Measurements from ENCODE around the gene CDK17. TPM values are rescaled to one million over a fixed set of nuclear protein-coding genes. Genes with fewer than 3 reads are reported as not detected.
"Not testable (repeated sequence)": the region's sequence is repeated elsewhere in the genome, so short reads cannot be mapped to it uniquely, and the experiment has no call there.

CDK17 gene
- total RNA-seq, 2 donors from 2014 or later, result 20.6 to 21.0 TPM

- ATAC-seq, result no peak
- DNase-seq, result no peak
- intact Hi-C loops (cut with DNase I, micrococcal nuclease), result loop anchor here in 1 of 2 donors (5.0 kb wide), 1 partner anchor 166 kb away; no protein-coding TSS in a partner anchor
These were observed 1.7 kb downstream of the CDK17 start for GRCh38 chr12:96398424-96399119.

GRCh38 chr12:96397756-96398423 is 2.3 kb downstream of the CDK17 start:
- intact Hi-C loops (cut with DNase I, micrococcal nuclease), result loop anchor here in 1 of 2 donors (5.0 kb wide), 1 partner anchor 166 kb away; no protein-coding TSS in a partner anchor
- ATAC-seq, result no peak
- no peak for DNase-seq

GRCh38 chr12:96396914-96397313 is 3.3 kb downstream of the CDK17 start:
- intact Hi-C loops (cut with DNase I, micrococcal nuclease), result loop anchor here in 1 of 2 donors (5.0 kb wide), 1 partner anchor 165 kb away; no protein-coding TSS in a partner anchor
- DNase-seq (no peak), ATAC-seq (no peak)

- DNase-seq (no peak), ATAC-seq (no peak)
- intact Hi-C loops (cut with DNase I, micrococcal nuclease), result loop anchor here in 1 of 2 donors (5.0 kb wide), 1 partner anchor 164 kb away; no protein-coding TSS in a partner anchor
These were observed 4.0 kb downstream of the CDK17 start for GRCh38 chr12:96396209-96396608.

GRCh38 chr12:96395236-96395635 is 5.0 kb downstream of the CDK17 start:
- ATAC-seq (no peak), DNase-seq (no peak)
- intact Hi-C loops (cut with DNase I, micrococcal nuclease), result loop anchor here in 1 of 2 donors (5.0 kb wide), 1 partner anchor 163 kb away; no protein-coding TSS in a partner anchor

GRCh38 chr12:96393229-96393628 is 7.0 kb downstream of the CDK17 start:
- intact Hi-C loops (cut with DNase I, micrococcal nuclease); DNase-seq; ATAC-seq: not testable (repeated sequence)

- ATAC-seq, result no peak
- intact Hi-C loops (cut with DNase I, micrococcal nuclease), result no loop called here
- no peak for DNase-seq
These were observed 7.8 kb downstream of the CDK17 start for GRCh38 chr12:96392397-96392796.

GRCh38 chr12:96387981-96388380 is 12.3 kb downstream of the CDK17 start:
- intact Hi-C loops (cut with DNase I, micrococcal nuclease), result no loop called here
- ATAC-seq (peak; percentile 51), DNase-seq (no peak)

- ATAC-seq, result no peak
- no peak for DNase-seq
- intact Hi-C loops (cut with DNase I, micrococcal nuclease), result no loop called here
These were observed 13.4 kb downstream of the CDK17 start for GRCh38 chr12:96386794-96387193.

- intact Hi-C loops (cut with DNase I, micrococcal nuclease), result no loop called here
- ATAC-seq (no peak), DNase-seq (no peak)
These were observed 16.2 kb downstream of the CDK17 start for GRCh38 chr12:96383991-96384390.

GRCh38 chr12:96383371-96383770 is 16.9 kb downstream of the CDK17 start:
- intact Hi-C loops (cut with DNase I, micrococcal nuclease), result no loop called here
- no peak for ATAC-seq
- no peak for DNase-seq

- intact Hi-C loops (cut with DNase I, micrococcal nuclease); DNase-seq; ATAC-seq: not testable (repeated sequence)
These were observed 20.5 kb downstream of the CDK17 start for GRCh38 chr12:96379743-96380142.

- ATAC-seq (no peak), DNase-seq (no peak)
- intact Hi-C loops (cut with DNase I, micrococcal nuclease), result no loop called here
These were observed 21.9 kb downstream of the CDK17 start for GRCh38 chr12:96378319-96378718.

GRCh38 chr12:96376865-96377264 is 23.4 kb downstream of the CDK17 start:
- DNase-seq (no peak), ATAC-seq (no peak)
- intact Hi-C loops (cut with DNase I, micrococcal nuclease), result no loop called here

GRCh38 chr12:96375841-96376604 is 24.2 kb downstream of the CDK17 start:
- ATAC-seq, result peak; percentile 78
- intact Hi-C loops (cut with DNase I, micrococcal nuclease), result no loop called here
- no peak for DNase-seq

- DNase-seq (peak; percentile 32 to 62), ATAC-seq (peak; percentile 97)
- intact Hi-C loops (cut with DNase I, micrococcal nuclease), result no loop called here
These were observed 25.1 kb downstream of the CDK17 start for GRCh38 chr12:96375170-96375569.

- ATAC-seq (no peak), DNase-seq (no peak)
- intact Hi-C loops (cut with DNase I, micrococcal nuclease), result no loop called here
These were observed 28.2 kb downstream of the CDK17 start for GRCh38 chr12:96371790-96372699.

GRCh38 chr12:96371138-96371789 is 29.0 kb downstream of the CDK17 start:
- ATAC-seq, result no peak
- no peak for DNase-seq
- intact Hi-C loops (cut with DNase I, micrococcal nuclease), result no loop called here

All from left colon (tissue), 2 donors.